SU-DHL-6 (cell line): ENCODE results near the gene TNIK.

Source experiments
- H2AFZ ChIP-seq: fragments of 200-600 bp; sonication (generic); 2 replicates; pipeline ENCODE4 v1.6.1; 2014; ENCODE audit warnings: low read depth, mild to moderate bottlenecking, moderate library complexity, mixed read lengths, antibody characterized with exemption, low read length; ENCODE audit not compliant: severe bottlenecking
- H3F3A ChIP-seq: fragments of 200-600 bp; shearing (Covaris generic); 2 replicates; pipeline ENCODE4 v1.6.0; 2016; ENCODE audit warnings: antibody characterized with exemption, mild to moderate bottlenecking; ENCODE audit not compliant: insufficient read depth
- H3K27ac ChIP-seq: fragments of 200-600 bp; sonication (generic); 2 replicates; pipeline ENCODE4 v1.5.1; 2016; ENCODE audit warnings: low read depth, mild to moderate bottlenecking, low read length, moderate library complexity, mixed read lengths
- H3K27me3 ChIP-seq: fragments of 200-600 bp; sonication (generic), shearing (Covaris generic); 2 replicates; pipeline ENCODE4 v1.6.0; 2014; ENCODE audit warnings: mild to moderate bottlenecking, low read length
- H3K36me3 ChIP-seq: fragments of 200-600 bp; sonication (generic); 2 replicates; pipeline ENCODE4 v1.6.1; 2014; ENCODE audit warnings: mild to moderate bottlenecking, low read length, mixed read lengths
- H3K4me2 ChIP-seq: fragments of 300-600, 200-600 bp; shearing (Covaris generic), sonication (generic); 2 replicates; pipeline ENCODE4 v1.6.0; 2014; ENCODE audit warnings: low read length, low read depth, mild to moderate bottlenecking; ENCODE audit not compliant: poor library complexity, severe bottlenecking
- H3K4me3 ChIP-seq: fragments of 200-600 bp; sonication (generic); 2 replicates; pipeline ENCODE4 v1.5.1; 2014; ENCODE audit warnings: antibody characterized with exemption, low read length, mild to moderate bottlenecking, mixed read lengths; ENCODE audit not compliant: insufficient read depth, poor library complexity, severe bottlenecking
- H3K79me2 ChIP-seq: fragments of 200-600 bp; sonication (generic); 2 replicates; pipeline ENCODE4 v1.6.1; 2014; ENCODE audit warnings: mild to moderate bottlenecking, low read length, moderate library complexity; ENCODE audit not compliant: insufficient read depth
- H3K9ac ChIP-seq: fragments of 200-600 bp; sonication (generic); 2 replicates; pipeline ENCODE4 v1.7.0; 2014; ENCODE audit warnings: mild to moderate bottlenecking, low read length
- H3K9me2 ChIP-seq: fragments of 200-600 bp; sonication (generic); replicated peaks from 2 replicates; pipeline ENCODE4 v1.6.1; 2014; ENCODE audit warnings: low read length; ENCODE audit not compliant: insufficient read depth
- H3K9me3 ChIP-seq: fragments of 200-600 bp; sonication (generic); 2 replicates; pipeline ENCODE4 v1.6.1; 2014; ENCODE audit warnings: low read length, mixed read lengths; ENCODE audit not compliant: insufficient read depth
- H4K20me1 ChIP-seq: fragments of 200-600 bp; sonication (generic); 2 replicates; pipeline ENCODE4 v1.6.1; 2014; ENCODE audit warnings: low read depth, mild to moderate bottlenecking, antibody characterized with exemption, low read length, moderate library complexity, mixed read lengths
- EZH2phosphoT487 ChIP-seq: fragments of 200-600 bp; sonication (generic), shearing (Covaris generic); conservative IDR thresholded peaks from 2 replicates; pipeline ENCODE4 v1.6.1; 2018; ENCODE audit warnings: mild to moderate bottlenecking, antibody characterized with exemption, low read length, moderate library complexity, mixed read lengths
- TF ChIP-seq, protein P1 (sequence below): fragments of 200-600 bp; sonication (generic); IDR thresholded peaks from one replicate; pipeline ENCODE4 v1.5.1; 2017; ENCODE audit warnings: antibody characterized with exemption, mild to moderate bottlenecking, low read length, moderate library complexity; ENCODE audit not compliant: insufficient read depth, poor library complexity, severe bottlenecking

The TNIK gene

DNA sequence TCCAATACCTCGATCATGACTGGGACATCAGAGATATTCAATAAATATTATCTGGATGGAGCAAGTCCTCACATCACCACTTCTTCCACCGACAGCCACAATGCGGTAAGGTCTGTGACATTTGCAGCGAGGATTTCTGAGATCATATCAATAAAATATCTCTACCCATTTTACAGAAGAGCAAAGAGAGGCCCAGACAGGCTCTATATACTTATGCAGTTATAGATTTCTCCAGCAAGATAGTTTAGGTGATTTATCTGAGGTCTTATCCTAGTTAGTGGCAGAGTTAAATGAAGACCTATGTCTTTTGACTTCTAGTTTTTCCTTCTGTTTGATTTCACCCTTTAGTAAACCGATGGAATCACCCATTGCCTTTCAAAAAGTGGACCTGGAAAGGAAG is 81.6 kb downstream of the TNIK start:
- Histone ChIP-seq H3K4me2 (no peak overlapping the region), H3K9me2 (no peaks in the 10 kb centered on the region), H4K20me1 (no peaks in the 10 kb centered on the region), H3K27ac (no peak overlapping the region), H3K4me3 (no peak overlapping the region), H3F3A (no peaks in the 10 kb centered on the region), H3K9me3 (no peaks in the 10 kb centered on the region), H3K36me3 (no peaks in the 10 kb centered on the region), H2AFZ (no peak overlapping the region), H3K79me2 (no peaks in the 10 kb centered on the region), H3K27me3 (no peaks in the 10 kb centered on the region), H3K9ac (no peak overlapping the region)
- TF ChIP-seq, protein P1, sequence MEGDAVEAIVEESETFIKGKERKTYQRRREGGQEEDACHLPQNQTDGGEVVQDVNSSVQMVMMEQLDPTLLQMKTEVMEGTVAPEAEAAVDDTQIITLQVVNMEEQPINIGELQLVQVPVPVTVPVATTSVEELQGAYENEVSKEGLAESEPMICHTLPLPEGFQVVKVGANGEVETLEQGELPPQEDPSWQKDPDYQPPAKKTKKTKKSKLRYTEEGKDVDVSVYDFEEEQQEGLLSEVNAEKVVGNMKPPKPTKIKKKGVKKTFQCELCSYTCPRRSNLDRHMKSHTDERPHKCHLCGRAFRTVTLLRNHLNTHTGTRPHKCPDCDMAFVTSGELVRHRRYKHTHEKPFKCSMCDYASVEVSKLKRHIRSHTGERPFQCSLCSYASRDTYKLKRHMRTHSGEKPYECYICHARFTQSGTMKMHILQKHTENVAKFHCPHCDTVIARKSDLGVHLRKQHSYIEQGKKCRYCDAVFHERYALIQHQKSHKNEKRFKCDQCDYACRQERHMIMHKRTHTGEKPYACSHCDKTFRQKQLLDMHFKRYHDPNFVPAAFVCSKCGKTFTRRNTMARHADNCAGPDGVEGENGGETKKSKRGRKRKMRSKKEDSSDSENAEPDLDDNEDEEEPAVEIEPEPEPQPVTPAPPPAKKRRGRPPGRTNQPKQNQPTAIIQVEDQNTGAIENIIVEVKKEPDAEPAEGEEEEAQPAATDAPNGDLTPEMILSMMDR: no peak
- TF ChIP-seq EZH2phosphoT487: no peak

DNA sequence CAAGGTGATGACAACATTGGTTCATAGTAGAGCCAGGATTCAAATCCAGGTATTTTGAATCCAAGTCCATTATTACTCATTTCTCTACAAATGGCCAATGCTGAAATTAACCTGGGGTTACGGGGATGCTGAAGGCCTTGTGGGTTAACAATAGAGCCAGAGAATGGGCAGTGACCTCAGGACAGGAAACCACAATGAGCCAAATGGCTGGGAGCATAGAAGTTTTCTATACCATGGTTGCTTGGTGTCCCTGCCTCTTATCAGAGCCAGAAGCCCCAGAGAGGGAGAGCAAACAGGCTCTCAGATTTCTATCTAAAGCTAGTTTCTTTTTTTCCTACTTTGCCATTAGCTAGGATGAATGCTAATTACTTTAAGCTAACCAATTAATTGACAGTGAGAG is 82.3 kb downstream of the TNIK start:
- no peak overlapping the region for H3K27ac ChIP-seq
- no peaks in the 10 kb centered on the region for H3K79me2 ChIP-seq
- no peak overlapping the region for H3K9ac ChIP-seq
- H3K9me2 ChIP-seq: no peaks in the 10 kb centered on the region
- no peak overlapping the region for H3K4me2 ChIP-seq
- H2AFZ ChIP-seq: no peak overlapping the region
- H3K4me3 ChIP-seq: no peak overlapping the region
- TF ChIP-seq, protein P1: no peak
- TF ChIP-seq EZH2phosphoT487: no peak
- H3K27me3 ChIP-seq: no peaks in the 10 kb centered on the region
- no peaks in the 10 kb centered on the region for H4K20me1 ChIP-seq
- H3F3A ChIP-seq: no peaks in the 10 kb centered on the region
- H3K36me3 ChIP-seq: no peaks in the 10 kb centered on the region
- no peaks in the 10 kb centered on the region for H3K9me3 ChIP-seq

DNA sequence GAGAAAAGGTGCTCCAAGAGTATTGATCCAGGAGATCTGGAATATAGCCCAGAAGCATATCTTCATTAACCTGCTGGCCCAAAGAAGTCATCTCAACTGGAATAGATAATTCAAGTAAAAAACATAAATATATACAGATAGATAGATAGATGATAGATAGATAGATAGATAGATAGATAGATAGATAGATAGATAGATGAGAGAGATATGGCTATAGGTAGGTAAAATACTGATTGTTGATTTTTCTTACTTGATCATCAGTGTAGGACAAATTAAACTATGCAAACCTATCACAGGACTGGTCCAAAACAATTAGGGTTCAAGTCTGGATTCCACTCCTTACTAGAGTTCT is 83.6 kb downstream of the TNIK start:
- Histone ChIP-seq H3K79me2 (no peaks in the 10 kb centered on the region), H3K27ac (no peak overlapping the region), H2AFZ (no peak overlapping the region), H3K9me2 (no peaks in the 10 kb centered on the region), H3K27me3 (no peaks in the 10 kb centered on the region), H3K9me3 (no peaks in the 10 kb centered on the region), H3K9ac (no peak overlapping the region), H3K36me3 (no peaks in the 10 kb centered on the region), H3F3A (no peaks in the 10 kb centered on the region), H3K4me2 (no peak overlapping the region), H3K4me3 (no peak overlapping the region), H4K20me1 (no peaks in the 10 kb centered on the region)
- TF ChIP-seq EZH2phosphoT487: no peak

DNA sequence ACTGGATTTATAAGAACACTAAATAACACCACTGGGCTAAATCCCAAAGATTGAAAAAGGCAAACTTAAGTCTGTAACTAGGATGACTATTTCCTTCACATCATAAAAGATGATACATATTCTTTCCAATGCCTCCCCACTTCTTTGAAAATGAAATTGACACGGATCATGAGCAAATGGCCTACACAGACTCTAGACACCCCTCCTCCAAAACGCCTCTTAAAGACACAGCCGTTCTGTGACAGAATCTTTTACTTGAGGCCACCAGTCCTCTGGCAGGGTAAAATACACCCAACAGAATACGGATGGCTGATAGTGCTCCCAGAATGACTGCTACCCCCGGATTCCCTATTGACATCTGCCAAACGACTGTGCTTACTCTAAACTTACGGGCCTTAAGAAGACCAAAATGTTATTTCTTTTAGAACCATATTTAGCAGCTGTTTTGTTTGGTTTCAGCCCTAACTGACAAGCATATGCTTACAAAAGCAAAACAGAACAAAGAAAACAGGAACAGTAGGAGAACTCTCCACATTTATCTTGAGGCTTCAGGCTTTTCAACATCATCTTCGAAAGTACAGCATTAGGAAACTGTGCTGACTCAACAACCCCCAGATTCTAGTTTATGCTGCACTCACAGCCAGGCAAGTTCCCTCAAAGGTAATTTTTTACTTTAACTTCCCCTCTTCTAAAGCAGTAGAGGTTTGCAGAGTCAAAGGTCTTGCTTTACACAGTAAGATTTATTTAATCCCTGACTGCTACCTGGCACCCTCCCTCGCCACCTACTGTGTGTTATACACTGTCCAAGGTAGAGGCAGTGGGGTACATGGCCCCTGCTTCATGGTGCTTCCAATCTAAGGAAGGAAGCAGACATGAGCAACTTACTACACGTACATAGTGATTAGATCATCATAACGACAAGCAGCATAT is 84.3 kb downstream of the TNIK start:
- H3K79me2 ChIP-seq: no peaks in the 10 kb centered on the region
- no peak overlapping the region for H2AFZ ChIP-seq
- no peaks in the 10 kb centered on the region for H3K9me2 ChIP-seq
- no peak overlapping the region for H3K9ac ChIP-seq
- H3K27me3 ChIP-seq: no peaks in the 10 kb centered on the region
- no peak overlapping the region for H3K4me3 ChIP-seq
- TF ChIP-seq, protein P1: no peak
- TF ChIP-seq EZH2phosphoT487: no peak
- no peaks in the 10 kb centered on the region for H3K9me3 ChIP-seq
- no peak overlapping the region for H3K27ac ChIP-seq
- no peaks in the 10 kb centered on the region for H3K36me3 ChIP-seq
- H3F3A ChIP-seq: no peaks in the 10 kb centered on the region
- no peaks in the 10 kb centered on the region for H4K20me1 ChIP-seq
- H3K4me2 ChIP-seq: no peak overlapping the region
